Measurements from ENCODE around the gene KCNMB1.

- TF ChIP-seq FOXK2 (IDR thresholded peaks at IDR 0.05) (no peak), BHLHE40 (IDR thresholded peaks at IDR 0.05; ENCODE audit: borderline replicate concordance) (no peak), ZNF384 (IDR thresholded peaks at IDR 0.05) (no peak), NFRKB (IDR thresholded peaks at IDR 0.05) (no peak), CTBP1 (IDR thresholded peaks at IDR 0.05; ENCODE audit: borderline replicate concordance) (no peak), TARDBP (IDR thresholded peaks at IDR 0.05) (no peak)
These were observed 50.9 kb downstream of the KCNMB1 start for GRCh38 chr5:170338291-170338690.

Data from HEK293T (cell line).